Measurements from ENCODE around the gene NIFK.
A peak's percentile ranks its signal among the peaks of the same experiment; 100 is the strongest.
"Not testable (repeated sequence)": the region's sequence is repeated elsewhere in the genome, so short reads cannot be mapped to it uniquely, and the experiment has no call there.

The NIFK gene

GRCh38 chr2:121735518-121736074 lies 1.1 kb downstream of the NIFK start:
- no peak for FAIRE-seq

GRCh38 chr2:121734544-121734943 lies 2.1 kb downstream of the NIFK start:
- not testable (repeated sequence) for DNase-seq (ENCODE audit: extremely low spot score, insufficient read length, low read depth); FAIRE-seq

More at GRCh38 chr2:121735518-121736074, 1.1 kb downstream of the NIFK start:
- DNase-seq (ENCODE audit: extremely low spot score, insufficient read length, low read depth) = no peak

GRCh38 chr2:121731366-121731765 lies 5.3 kb downstream of the NIFK start:
- DNase-seq (ENCODE audit: extremely low spot score, insufficient read length, low read depth) = no peak
- FAIRE-seq = no peak

GRCh38 chr2:121727950-121728349 lies 8.7 kb downstream of the NIFK start:
- FAIRE-seq (no peak), DNase-seq (ENCODE audit: extremely low spot score, insufficient read length, low read depth) (no peak)

- FAIRE-seq (no peak), DNase-seq (ENCODE audit: extremely low spot score, insufficient read length, low read depth) (no peak)
These were observed 9.3 kb downstream of the NIFK start for GRCh38 chr2:121727332-121727731.

GRCh38 chr2:121723316-121723715 lies 13.4 kb downstream of the NIFK start:
- no peak for DNase-seq (ENCODE audit: extremely low spot score, insufficient read length, low read depth)
- no peak for FAIRE-seq

- DNase-seq (ENCODE audit: extremely low spot score, insufficient read length, low read depth) (no peak), FAIRE-seq (no peak)
These were observed 14.2 kb downstream of the NIFK start for GRCh38 chr2:121722479-121722878.

GRCh38 chr2:121721926-121722325 lies 14.7 kb downstream of the NIFK start:
- FAIRE-seq (no peak), DNase-seq (ENCODE audit: extremely low spot score, insufficient read length, low read depth) (no peak)

GRCh38 chr2:121717529-121717928 lies 19.1 kb downstream of the NIFK start:
- FAIRE-seq = no peak
- no peak for DNase-seq (ENCODE audit: extremely low spot score, insufficient read length, low read depth)

GRCh38 chr2:121716126-121716525 lies 20.5 kb downstream of the NIFK start:
- FAIRE-seq = no peak
- DNase-seq (ENCODE audit: extremely low spot score, insufficient read length, low read depth) = no peak

- not testable (repeated sequence) for DNase-seq (ENCODE audit: extremely low spot score, insufficient read length, low read depth); FAIRE-seq
These were observed 25.2 kb downstream of the NIFK start for GRCh38 chr2:121711481-121711880.

GRCh38 chr2:121710470-121711170 lies 26.1 kb downstream of the NIFK start:
- DNase-seq (ENCODE audit: extremely low spot score, insufficient read length, low read depth) (no peak), FAIRE-seq (no peak)

GRCh38 chr2:121709776-121710469 lies 26.8 kb downstream of the NIFK start:
- FAIRE-seq (no peak), DNase-seq (ENCODE audit: extremely low spot score, insufficient read length, low read depth) (no peak)

GRCh38 chr2:121707920-121708361 lies 28.7 kb downstream of the NIFK start:
- no peak for FAIRE-seq
- DNase-seq (ENCODE audit: extremely low spot score, insufficient read length, low read depth) = no peak

GRCh38 chr2:121707344-121707919 lies 29.2 kb downstream of the NIFK start:
- DNase-seq (ENCODE audit: extremely low spot score, insufficient read length, low read depth) = no peak
- no peak for FAIRE-seq

GRCh38 chr2:121705958-121706357 lies 30.7 kb downstream of the NIFK start:
- FAIRE-seq (no peak), DNase-seq (ENCODE audit: extremely low spot score, insufficient read length, low read depth) (no peak)

GRCh38 chr2:121705390-121705789 lies 31.3 kb downstream of the NIFK start:
- DNase-seq (ENCODE audit: extremely low spot score, insufficient read length, low read depth) (no peak), FAIRE-seq (no peak)

- DNase-seq (ENCODE audit: extremely low spot score, insufficient read length, low read depth); FAIRE-seq: not testable (repeated sequence)
These were observed 34.9 kb downstream of the NIFK start for GRCh38 chr2:121701761-121702160.

- peak; percentile 62 for DNase-seq (ENCODE audit: extremely low spot score, insufficient read length, low read depth)
- peak; percentile 85 for FAIRE-seq
These were observed 37.0 kb downstream of the NIFK start for GRCh38 chr2:121699421-121700333.
